Upper lobe of left lung (tissue), 4 donors: ENCODE results near the gene RRP1.

Source experiments
- CTCF ChIP-seq, 6 experiments: fragments of 450-650 bp in 4 of 6; fragments of 200-600 bp in 2 of 6; sonication (generic) in 2 of 6; IDR thresholded peaks; one replicate each; pipeline ENCODE4 v1.5.1; 2016 to 2019; ENCODE audit warnings: antibody characterized with exemption in 6 of 6
- EP300 ChIP-seq, 4 donors: sonication (generic); formaldehyde crosslinking; IDR thresholded peaks; one replicate each; pipeline ENCODE4 v1.5.1; 2017; ENCODE audit warnings: antibody characterized with exemption in 4 of 4, control low read depth in 2 of 4
- POLR2A ChIP-seq, 4 donors: fragments of 450-650 bp; IDR thresholded peaks; one replicate each; pipeline ENCODE4 v1.5.1; 2016 to 2017; ENCODE audit warnings: antibody characterized with exemption in 4 of 4, mild to moderate bottlenecking in 2 of 4
- POLR2AphosphoS5 ChIP-seq, 2 donors: sonication (generic); formaldehyde crosslinking; IDR thresholded peaks; one replicate each; pipeline ENCODE4 v1.5.1; 2017; ENCODE audit warnings: antibody characterized with exemption in 2 of 2

- TF ChIP-seq CTCF (IDR thresholded peaks at IDR 0.05) (no peak), EP300 (IDR thresholded peaks at IDR 0.05) (no peak), POLR2A (IDR thresholded peaks at IDR 0.05) (no peak), POLR2AphosphoS5 (IDR thresholded peaks at IDR 0.05) (no peak)
Observed at GRCh38 chr21:43829575-43830119, 40.3 kb downstream of the RRP1 start.
